K562 (cell line): ENCODE measurements around the gene KLHL12. TPM values are rescaled to one million over a fixed set of nuclear protein-coding genes. Genes with fewer than 3 reads are reported as not detected.

Experiments
- BRCA1 ChIP-seq, 2 experiments: fragments of 450-650 bp in 1 of 2; sonication (generic) in 1 of 2; formaldehyde crosslinking in 1 of 2; IDR thresholded peaks; 2 replicates each; pipeline versions ENCODE4 v1.5.0 to v1.6.1; 2017 to 2020; ENCODE audit warnings: mild to moderate bottlenecking in 1 of 2, missing genetic modification reagents in 1 of 2
- CEBPB ChIP-seq: fragments of 450-650 bp; IDR thresholded peaks from 2 replicates; pipeline ENCODE4 v1.6.1; 2016; ENCODE audit warnings: missing genetic modification characterization, missing compliant biosample characterization
- HDAC2 ChIP-seq: fragments of 450-650 bp; IDR thresholded peaks from 2 replicates; pipeline ENCODE4 v1.6.1; 2016; ENCODE audit warnings: mild to moderate bottlenecking
- HDGF ChIP-seq: fragments of 450-650 bp; IDR thresholded peaks from 2 replicates; pipeline ENCODE4 v1.6.1; 2016
- KLF16 ChIP-seq: IDR thresholded peaks from 2 replicates; pipeline ENCODE4 v1.6.1; 2016; ENCODE audit warnings: antibody characterized with exemption
- NFRKB ChIP-seq: fragments of 450-650 bp; IDR thresholded peaks from 2 replicates; pipeline ENCODE4 v1.6.1; 2016; ENCODE audit warnings: low read depth
- PHF21A ChIP-seq: fragments of 450-650 bp; IDR thresholded peaks from 2 replicates; pipeline ENCODE4 v1.6.1; 2017; ENCODE audit warnings: low read depth, borderline replicate concordance
- POLR2AphosphoS5 ChIP-seq: IDR thresholded peaks from 2 replicates; pipeline ENCODE4 v1.6.1; 2011; ENCODE audit warnings: mild to moderate bottlenecking, low read depth, low read length, moderate library complexity; ENCODE audit not compliant: control insufficient read depth, insufficient read depth
- REST ChIP-seq, 2 experiments: fragments of 450-650 bp; formaldehyde crosslinking in 1 of 2; IDR thresholded peaks; 2 replicates each; pipeline versions ENCODE4 v1.4.0 to v1.6.1; 2014 to 2020; ENCODE audit warnings: mild to moderate bottlenecking in 2 of 2, borderline replicate concordance in 1 of 2, low read depth in 1 of 2
- SMAD3 ChIP-seq: fragments of 450-650 bp; formaldehyde crosslinking; conservative IDR thresholded peaks from 2 replicates; pipeline ENCODE4 v1.4.0; 2020; ENCODE audit warnings: mild to moderate bottlenecking
- ZNF316 ChIP-seq: fragments of 450-650 bp; IDR thresholded peaks from 2 replicates; pipeline ENCODE4 v1.6.1; 2016
- ZNF512 ChIP-seq: IDR thresholded peaks from 2 replicates; pipeline ENCODE4 v1.6.1; 2016; ENCODE audit warnings: missing genetic modification characterization, missing compliant biosample characterization
- ZNF696 ChIP-seq: fragments of 250-450 bp; sonication (Bioruptor Pico); conservative IDR thresholded peaks from 2 replicates; pipeline ENCODE4 v1.4.0; 2020; ENCODE audit warnings: mild to moderate bottlenecking, moderate library complexity
- ZNF79 ChIP-seq: fragments of 250-450 bp; sonication (Bioruptor Pico); IDR thresholded peaks from 2 replicates; pipeline ENCODE4 v1.4.0; 2020; ENCODE audit warnings: low read depth, mild to moderate bottlenecking, moderate library complexity
- polyA plus RNA-seq, 8 experiments: library from polyadenylated mRNA; depleted of rRNA in 4 of 8; stranded (reverse) in 5 of 8; unstranded in 3 of 8; fragments of >200 nt; fragmentation: Nextera tagmentation in 2 of 8; fragmentation: Illumina TruSeq in 1 of 8; extraction: Ambion mirVana in 2 of 8; extraction: Trizol in 1 of 8; gene quantifications; 2 replicates each; pipeline versions ENCODE4 v1.2.1 to v1.2.3, GENCODE V29; 2011 to 2014; ENCODE audit warnings: inconsistent platforms in 1 of 8, missing spikeins in 1 of 8
- total RNA-seq, 7 experiments: library from RNA; depleted of rRNA in 6 of 7; stranded (reverse); fragments of >200 nt in 6 of 7; fragmentation: Illumina TruSeq in 2 of 7; extraction: Trizol in 2 of 7; gene quantifications; 2 replicates each; pipeline versions ENCODE4 v1.2.1 to v1.2.3, GENCODE V29; 2011 to 2021; ENCODE audit warnings: low replicate concordance in 1 of 7
- TF ChIP-seq, protein P1 (sequence below): sonication (generic); formaldehyde crosslinking; IDR thresholded peaks from 2 replicates; pipeline ENCODE4 v1.9.0; 2022; ENCODE audit warnings: mild to moderate bottlenecking, missing genetic modification reagents

KLHL12 gene
- total and polyA plus RNA-seq, 9 of the 15 experiments (the other 6 are each of a cell fraction or from before 2014, with no cell fraction given): 23.1 to 85.1 (median 35.0) TPM

- TF ChIP-seq ZNF512 (no peak), REST (IDR thresholded peaks at IDR 0.05; ENCODE audit: borderline replicate concordance) (peak; percentile 32), REST (CRISPR knock-in tag; IDR thresholded peaks at IDR 0.05; ENCODE audit: low read depth) (peak; percentile 70; the same call in 1 of the 2 replicates), ZNF316 (no peak), BRCA1 (IDR thresholded peaks at IDR 0.05) (no peak), BRCA1 (CRISPR knock-in tag; IDR thresholded peaks at IDR 0.05) (no peak), HDAC2 (peak; percentile 33; the same call in 1 of the 2 replicates), HDGF (no peak), ZNF79 (no peak), KLF16 (no peak), PHF21A (no peak), ZNF696 (CRISPR knock-in tag) (no peak), CEBPB (tag) (peak; percentile 96), SMAD3 (CRISPR knock-in tag) (no peak), NFRKB (no peak), POLR2AphosphoS5 (peak; percentile 86; the same call in 1 of the 2 replicates)
- TF ChIP-seq, protein P1, sequence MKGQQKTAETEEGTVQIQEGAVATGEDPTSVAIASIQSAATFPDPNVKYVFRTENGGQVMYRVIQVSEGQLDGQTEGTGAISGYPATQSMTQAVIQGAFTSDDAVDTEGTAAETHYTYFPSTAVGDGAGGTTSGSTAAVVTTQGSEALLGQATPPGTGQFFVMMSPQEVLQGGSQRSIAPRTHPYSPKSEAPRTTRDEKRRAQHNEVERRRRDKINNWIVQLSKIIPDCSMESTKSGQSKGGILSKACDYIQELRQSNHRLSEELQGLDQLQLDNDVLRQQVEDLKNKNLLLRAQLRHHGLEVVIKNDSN (CRISPR knock-in tag): no peak
Observed at GRCh38 chr1:202888531-202889360, 38.3 kb downstream of the KLHL12 start, which contains the start of gene RABIF (continued).
